ENCODE measurements around the gene VWDE. TPM values are rescaled to one million over a fixed set of nuclear protein-coding genes. Genes with fewer than 3 reads are reported as not detected.

Gene VWDE
- total and polyA plus RNA-seq, 10 of the 15 experiments (the other 5 are each of a cell fraction or from before 2014, with no cell fraction given), result 0.74 to 2.1 (median 1.3) TPM

- DNase-seq (ENCODE audit: low read depth, low spot score) (no peak), ATAC-seq (no peak), FAIRE-seq (no peak)
- Histone ChIP-seq H3K79me2 (ENCODE audit: control insufficient read depth, insufficient read depth, low read length) (no peaks in the 10 kb centered on the region), H3K9ac (ENCODE audit: control insufficient read depth, insufficient read depth, low read length) (no peak overlapping the region), H4K20me1 (ENCODE audit: control insufficient read depth, insufficient read depth) (no peaks in the 10 kb centered on the region), H3K27ac (ENCODE audit: control insufficient read depth, insufficient read depth) (no peak overlapping the region), H3K36me3 (ENCODE audit: control insufficient read depth in 2 of 2, insufficient read depth in 2 of 2, low read length in 1 of 2) (no peaks in the 10 kb centered on the region), H3K4me2 (ENCODE audit: control insufficient read depth, insufficient read depth) (no peak overlapping the region), H3K27me3 (replicated peaks in 1 of 2; ENCODE audit: control insufficient read depth in 2 of 2, insufficient read depth in 2 of 2, low read length in 1 of 2) (no peaks in the 10 kb centered on the region), H2AFZ (ENCODE audit: control insufficient read depth, low read depth, low read length) (no peak overlapping the region), H3K9me3 (replicated peaks; ENCODE audit: control insufficient read depth, insufficient read depth, low read length) (no peaks in the 10 kb centered on the region), H3K4me1 (ENCODE audit: control insufficient read depth, insufficient read depth, low read length) (no peaks in the 10 kb centered on the region), H3K4me3 (no peak overlapping the region)
- ChIA-PET POLR2A (no interaction called here), CTCF (no interaction called here), RAD21 (ENCODE audit: unreplicated experiment) (no interaction called here), SMC1A (ENCODE audit: uncharacterized antibody, unreplicated experiment) (no interaction called here)
- in situ Hi-C loops (cut with MboI) (no loop called here), intact Hi-C loops (cut with micrococcal nuclease; ENCODE audit: unreplicated experiment) (no loop called here)
- BruUV-seq (replicated peaks), result no TSS peak
- TF ChIP-seq CREB1 (IDR thresholded peaks at IDR 0.05; ENCODE audit: low read depth) (no peak), RCOR1 (conservative IDR thresholded peaks at IDR 0.05; ENCODE audit: low read depth, low read length) (no peak), BRCA1 (IDR thresholded peaks at IDR 0.05; ENCODE audit: low read depth, low read length) (no peak), ZNF274 (IDR thresholded peaks at IDR 0.05; ENCODE audit: insufficient read depth, insufficient read length) (no peak), KLF5 (IDR thresholded peaks at IDR 0.05; ENCODE audit: partially characterized antibody) (no peak), GABPA (IDR thresholded peaks at IDR 0.05; ENCODE audit: low read depth) (no peak), YY1 (IDR thresholded peaks at IDR 0.05; ENCODE audit: low read depth, low read length) (no peak), BCL11A (IDR thresholded peaks at IDR 0.05; ENCODE audit: low read depth, low read length) (no peak)
- TF ChIP-seq, protein P1, sequence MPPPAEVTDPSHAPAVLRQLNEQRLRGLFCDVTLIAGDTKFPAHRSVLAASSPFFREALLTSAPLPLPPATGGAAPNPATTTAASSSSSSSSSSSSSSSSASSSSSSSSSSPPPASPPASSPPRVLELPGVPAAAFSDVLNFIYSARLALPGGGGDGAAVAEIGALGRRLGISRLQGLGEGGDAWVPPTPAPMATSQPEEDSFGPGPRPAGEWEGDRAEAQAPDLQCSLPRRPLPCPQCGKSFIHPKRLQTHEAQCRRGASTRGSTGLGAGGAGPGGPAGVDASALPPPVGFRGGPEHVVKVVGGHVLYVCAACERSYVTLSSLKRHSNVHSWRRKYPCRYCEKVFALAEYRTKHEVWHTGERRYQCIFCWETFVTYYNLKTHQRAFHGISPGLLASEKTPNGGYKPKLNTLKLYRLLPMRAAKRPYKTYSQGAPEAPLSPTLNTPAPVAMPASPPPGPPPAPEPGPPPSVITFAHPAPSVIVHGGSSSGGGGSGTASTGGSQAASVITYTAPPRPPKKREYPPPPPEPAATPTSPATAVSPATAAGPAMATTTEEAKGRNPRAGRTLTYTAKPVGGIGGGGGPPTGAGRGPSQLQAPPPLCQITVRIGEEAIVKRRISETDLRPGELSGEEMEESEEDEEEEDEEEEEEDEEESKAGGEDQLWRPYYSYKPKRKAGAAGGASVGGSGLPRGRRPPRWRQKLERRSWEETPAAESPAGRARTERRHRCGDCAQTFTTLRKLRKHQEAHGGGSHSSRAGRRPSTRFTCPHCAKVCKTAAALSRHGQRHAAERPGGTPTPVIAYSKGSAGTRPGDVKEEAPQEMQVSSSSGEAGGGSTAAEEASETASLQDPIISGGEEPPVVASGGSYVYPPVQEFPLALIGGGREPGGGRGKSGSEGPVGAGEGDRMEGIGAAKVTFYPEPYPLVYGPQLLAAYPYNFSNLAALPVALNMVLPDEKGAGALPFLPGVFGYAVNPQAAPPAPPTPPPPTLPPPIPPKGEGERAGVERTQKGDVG (CRISPR knock-in tag; IDR thresholded peaks at IDR 0.05), result no peak
Observed at GRCh38 chr7:12358694-12359093, 45.0 kb downstream of the VWDE start.

Data from GM12878 (cell line).